ENCODE data around the gene MCF2L. TPM values are rescaled to one million over a fixed set of nuclear protein-coding genes. Genes with fewer than 3 reads are reported as not detected.
A peak's percentile ranks its signal among the peaks of the same experiment; 100 is the strongest.

MCF2L gene
- total RNA-seq, 4 donors from 2014 or later: 10.2 to 25.4 (median 16.9) TPM

DNA sequence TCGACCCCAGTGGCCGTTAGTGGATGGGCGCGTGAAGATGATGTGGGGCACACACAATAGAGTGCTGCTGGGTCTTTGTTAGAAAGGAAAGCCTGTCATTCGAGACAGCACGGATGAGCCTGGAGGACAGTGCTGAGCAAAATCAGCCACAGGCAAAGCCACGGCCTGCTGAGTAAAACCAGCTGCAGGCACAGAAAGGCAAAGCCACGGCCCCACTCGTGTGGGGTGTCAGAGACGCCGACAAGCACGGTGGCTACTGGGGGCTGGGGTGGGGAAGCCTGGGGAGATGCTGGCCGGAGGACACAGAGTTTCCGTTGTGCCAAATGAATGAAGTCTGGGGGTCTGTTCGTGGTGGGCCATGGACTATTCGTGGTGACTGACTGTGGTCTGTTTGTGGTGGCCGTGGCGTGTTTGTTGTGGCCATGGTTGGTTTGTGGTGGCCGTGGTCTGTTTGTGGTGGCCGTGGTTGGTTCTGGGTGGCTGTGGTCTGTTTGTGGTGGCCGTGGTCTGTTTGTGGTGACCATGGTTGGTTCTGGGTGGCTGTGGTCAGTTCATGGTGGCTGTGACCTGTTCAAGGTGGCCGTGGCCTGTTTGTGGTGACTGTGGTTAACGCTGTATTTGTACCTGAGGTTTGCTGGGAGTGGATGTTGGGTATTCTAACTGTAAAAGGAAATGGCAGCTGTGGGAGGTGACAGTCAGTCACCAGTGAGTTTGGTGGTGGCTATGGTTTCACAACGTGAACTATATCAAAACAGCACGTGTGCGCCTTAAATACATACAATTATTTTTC lies 36.3 kb downstream of the MCF2L start:
- Histone ChIP-seq H3K36me3 (peaks cover 0 to 9% (median 0%) of the 10 kb centered on the region in 3 donors), H3K4me1 (peaks cover 10 to 38% (median 14%) of the 10 kb centered on the region in 3 donors), H3K27me3 (peaks cover 0 to 20% (median 0%) of the 10 kb centered on the region in 4 donors), H3K27ac (no peak overlapping the region), H3K4me3 (no peak overlapping the region), H3K9me3 (no peaks in the 10 kb centered on the region)
- no peak for DNase-seq
- intact Hi-C loops (cut with DNase I): no loop called here
- no peak for TF ChIP-seq POLR2A (IDR thresholded peaks at IDR 0.05)
- TF ChIP-seq CTCF (IDR thresholded peaks at IDR 0.05): no peak
- 83 to 86% methylated on average over 20 to 21 of the region's 26 CpGs for WGBS, 2 donors

DNA sequence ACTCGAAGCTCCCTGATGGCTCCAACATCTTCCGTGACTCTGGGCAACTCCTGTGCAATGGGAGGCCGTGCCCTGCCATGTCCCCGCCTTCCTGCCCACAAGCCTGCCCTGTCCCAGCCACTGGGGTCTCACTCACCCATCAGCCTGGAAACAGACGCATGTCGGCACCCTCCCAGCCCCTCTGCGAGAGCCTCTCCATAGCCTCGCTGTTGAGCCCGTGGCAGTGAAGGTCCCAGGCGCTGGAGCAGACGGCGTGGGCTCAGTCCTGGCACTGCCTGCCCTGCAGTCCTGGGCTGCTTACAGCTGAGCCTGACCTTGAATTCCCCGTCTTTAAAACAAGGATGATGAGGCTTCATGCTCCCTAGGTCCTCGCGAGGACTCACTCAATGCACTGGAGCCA lies 37.0 kb downstream of the MCF2L start:
- no peak for TF ChIP-seq CTCF (IDR thresholded peaks at IDR 0.05)
- no peak for TF ChIP-seq POLR2A (IDR thresholded peaks at IDR 0.05)
- DNase-seq: no peak
- H3K27ac ChIP-seq: no peak overlapping the region
- H3K4me1 ChIP-seq: peaks cover 10 to 31% (median 14%) of the 10 kb centered on the region in 3 donors
- peaks cover 0 to 18% (median 0%) of the 10 kb centered on the region in 4 donors for H3K27me3 ChIP-seq
- peaks cover 0 to 9% (median 0%) of the 10 kb centered on the region in 3 donors for H3K36me3 ChIP-seq
- H3K4me3 ChIP-seq: no peak overlapping the region
- intact Hi-C loops (cut with DNase I): no loop called here
- no peaks in the 10 kb centered on the region for H3K9me3 ChIP-seq
- WGBS, 2 donors: 84 to 100% methylated on average over 3 to 4 of the region's 15 CpGs

- peaks cover 0 to 9% (median 0%) of the 10 kb centered on the region in 3 donors for H3K36me3 ChIP-seq
- no peak overlapping the region for H3K27ac ChIP-seq
- H3K4me3 ChIP-seq: no peak overlapping the region
- TF ChIP-seq CTCF (IDR thresholded peaks at IDR 0.05) (no peak), POLR2A (IDR thresholded peaks at IDR 0.05) (no peak)
- WGBS, 2 donors: 89 to 90% methylated on average over 4 to 9 of the region's 16 CpGs
- H3K27me3 ChIP-seq: peaks cover 0 to 11% (median 0%) of the 10 kb centered on the region in 4 donors
- H3K9me3 ChIP-seq: no peaks in the 10 kb centered on the region
- peaks cover 3 to 25% (median 8%) of the 10 kb centered on the region in 3 donors for H3K4me1 ChIP-seq
- intact Hi-C loops (cut with DNase I): no loop called here
- no peak for DNase-seq
Measured at GRCh38 chr13:113006660-113007059, 37.6 kb downstream of the MCF2L start.

DNA sequence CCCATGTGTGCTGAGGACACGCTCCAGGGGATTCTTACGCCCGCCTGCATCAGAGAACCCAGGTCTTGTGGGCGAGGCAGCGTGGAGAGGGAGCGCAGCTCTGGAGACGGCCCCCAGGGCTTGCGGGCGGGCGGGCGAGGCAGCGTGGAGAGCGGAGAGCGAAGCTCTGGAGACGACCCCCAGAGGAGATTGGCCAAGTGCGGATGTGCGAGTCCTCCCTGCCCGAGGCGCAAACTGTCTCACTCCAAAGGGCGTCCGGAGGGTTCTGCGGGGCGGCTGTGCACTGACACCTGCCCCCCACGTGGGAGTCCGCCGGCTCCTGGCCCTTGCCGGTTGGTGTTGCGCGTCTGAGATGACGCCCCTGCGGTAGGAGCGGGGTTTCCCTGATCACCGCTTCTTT lies 39.8 kb downstream of the MCF2L start:
- no peak for DNase-seq
- intact Hi-C loops (cut with DNase I): no loop called here
- Histone ChIP-seq H3K4me3 (no peak overlapping the region), H3K27ac (no peak overlapping the region), H3K9me3 (no peaks in the 10 kb centered on the region), H3K36me3 (peaks cover 0 to 9% (median 0%) of the 10 kb centered on the region in 3 donors), H3K4me1 (peaks cover 4 to 28% (median 9%) of the 10 kb centered on the region in 3 donors), H3K27me3 (no peaks in the 10 kb centered on the region)
- TF ChIP-seq POLR2A (IDR thresholded peaks at IDR 0.05): no peak
- no peak for TF ChIP-seq CTCF (IDR thresholded peaks at IDR 0.05)
- WGBS, 2 donors: 89 to 92% methylated on average over 18 to 29 of the region's 33 CpGs

- H3K36me3 ChIP-seq: peaks cover 0 to 3% (median 0%) of the 10 kb centered on the region in 3 donors
- TF ChIP-seq POLR2A (IDR thresholded peaks at IDR 0.05): no peak
- no peak for TF ChIP-seq CTCF (IDR thresholded peaks at IDR 0.05)
- intact Hi-C loops (cut with DNase I): no loop called here
- no peak for DNase-seq
- H3K27ac ChIP-seq: peak overlapping the region in 1 of 4 donors; percentile 17
- H3K4me1 ChIP-seq: peaks cover 10 to 39% (median 18%) of the 10 kb centered on the region in 3 donors
- no peaks in the 10 kb centered on the region for H3K9me3 ChIP-seq
- no peaks in the 10 kb centered on the region for H3K27me3 ChIP-seq
- WGBS, 2 donors: 32 to 51% methylated on average over 3 to 4 of the region's 17 CpGs
- H3K4me3 ChIP-seq: no peak overlapping the region
Measured at GRCh38 chr13:113009743-113010509, 40.9 kb downstream of the MCF2L start.
